Fibroblast of lung (primary cell): ENCODE measurements around the gene TMEM37. TPM values are rescaled to one million over a fixed set of nuclear protein-coding genes. Genes with fewer than 3 reads are reported as not detected.

Source experiments
- DNase-seq, 2 donors: peaks; one replicate each; pipeline versions ENCODE4 v3.0.0 to v3.0.0-alpha.2; 2010; ENCODE audit warnings: low read depth in 2 of 2
- H2AFZ ChIP-seq: 2 replicates; pipeline ENCODE4 v1.5.1; 2012; ENCODE audit warnings: low read length, control low read depth, inconsistent platforms
- H3K27ac ChIP-seq: 2 replicates; pipeline ENCODE4 v1.5.1; 2011; ENCODE audit warnings: low read length, control low read depth; ENCODE audit not compliant: insufficient read depth
- H3K27me3 ChIP-seq: 2 replicates; pipeline ENCODE4 v1.5.1; 2011; ENCODE audit warnings: mild to moderate bottlenecking, low read length; ENCODE audit not compliant: control insufficient read depth, insufficient read depth
- H3K36me3 ChIP-seq: 2 replicates; pipeline ENCODE4 v1.5.1; 2011; ENCODE audit warnings: low read length; ENCODE audit not compliant: control insufficient read depth, insufficient read depth
- H3K4me1 ChIP-seq: 2 replicates; pipeline ENCODE4 v1.5.1; 2011; ENCODE audit warnings: low read length; ENCODE audit not compliant: control insufficient read depth, insufficient read depth; ENCODE audit errors: extremely low read depth
- H3K4me2 ChIP-seq: 2 replicates; pipeline ENCODE4 v1.5.1; 2011; ENCODE audit warnings: low read length, control low read depth; ENCODE audit not compliant: insufficient read depth; ENCODE audit errors: extremely low read depth
- H3K4me3 ChIP-seq, 4 experiments: fragments of 200-600 bp in 1 of 4; sonication (generic) in 1 of 4; replicated peaks in 1 of 4; 2 replicates each; pipeline ENCODE4 v1.5.1; 2011 to 2016; ENCODE audit warnings: low read length in 4 of 4, low read depth in 3 of 4, mild to moderate bottlenecking in 3 of 4, control low read depth in 2 of 4, inconsistent platforms in 1 of 4, mixed read lengths in 1 of 4; ENCODE audit not compliant: insufficient read depth in 1 of 4; ENCODE audit errors: control extremely low read depth in 1 of 4
- H3K79me2 ChIP-seq: 2 replicates; pipeline ENCODE4 v1.5.1; 2012; ENCODE audit warnings: mild to moderate bottlenecking, low read length, inconsistent platforms; ENCODE audit not compliant: control insufficient read depth, insufficient read depth
- H3K9ac ChIP-seq: 2 replicates; pipeline ENCODE4 v1.5.1; 2011; ENCODE audit warnings: mild to moderate bottlenecking, low read length, control low read depth; ENCODE audit not compliant: insufficient read depth
- H3K9me3 ChIP-seq: 2 replicates; pipeline ENCODE4 v1.5.1; 2012; ENCODE audit warnings: low read depth, low read length; ENCODE audit not compliant: control insufficient read depth, insufficient read depth
- H4K20me1 ChIP-seq: 2 replicates; pipeline ENCODE4 v1.5.1; 2011; ENCODE audit warnings: low read length; ENCODE audit not compliant: control insufficient read depth, insufficient read depth; ENCODE audit errors: extremely low read depth
- CTCF ChIP-seq, 2 donors: IDR thresholded peaks in 1 of 2; conservative IDR thresholded peaks in 1 of 2; 1 replicate in 1 of 2; 2 replicates in 1 of 2; pipeline ENCODE4 v1.5.1; 2011 to 2012; ENCODE audit warnings: low read length in 2 of 2, control low read depth in 1 of 2, inconsistent platforms in 1 of 2, low read depth in 1 of 2, mild to moderate bottlenecking in 1 of 2
- EZH2 ChIP-seq: IDR thresholded peaks from 2 replicates; pipeline ENCODE4 v1.5.1; 2012; ENCODE audit warnings: low read length, control low read depth, mild to moderate bottlenecking; ENCODE audit errors: missing control alignments
- polyA plus RNA-seq, 2 donors: library from polyadenylated mRNA; depleted of rRNA in 1 of 2; stranded (reverse) in 1 of 2; unstranded in 1 of 2; fragments of >200 nt; gene quantifications; 2 replicates each; pipeline ENCODE4 v1.2.1, GENCODE V29; 2011 to 2012; ENCODE audit warnings: missing spikeins in 1 of 2
- total RNA-seq: library from RNA; depleted of rRNA; stranded (reverse); fragments of >200 nt; gene quantifications from 2 replicates; pipeline ENCODE4 v1.2.1, GENCODE V29; 2014

The TMEM37 gene
- total and polyA plus RNA-seq, 2 donors (not counting 1 experiment from before 2014, with no cell fraction given), result 0.50 to 0.99 TPM

DNA sequence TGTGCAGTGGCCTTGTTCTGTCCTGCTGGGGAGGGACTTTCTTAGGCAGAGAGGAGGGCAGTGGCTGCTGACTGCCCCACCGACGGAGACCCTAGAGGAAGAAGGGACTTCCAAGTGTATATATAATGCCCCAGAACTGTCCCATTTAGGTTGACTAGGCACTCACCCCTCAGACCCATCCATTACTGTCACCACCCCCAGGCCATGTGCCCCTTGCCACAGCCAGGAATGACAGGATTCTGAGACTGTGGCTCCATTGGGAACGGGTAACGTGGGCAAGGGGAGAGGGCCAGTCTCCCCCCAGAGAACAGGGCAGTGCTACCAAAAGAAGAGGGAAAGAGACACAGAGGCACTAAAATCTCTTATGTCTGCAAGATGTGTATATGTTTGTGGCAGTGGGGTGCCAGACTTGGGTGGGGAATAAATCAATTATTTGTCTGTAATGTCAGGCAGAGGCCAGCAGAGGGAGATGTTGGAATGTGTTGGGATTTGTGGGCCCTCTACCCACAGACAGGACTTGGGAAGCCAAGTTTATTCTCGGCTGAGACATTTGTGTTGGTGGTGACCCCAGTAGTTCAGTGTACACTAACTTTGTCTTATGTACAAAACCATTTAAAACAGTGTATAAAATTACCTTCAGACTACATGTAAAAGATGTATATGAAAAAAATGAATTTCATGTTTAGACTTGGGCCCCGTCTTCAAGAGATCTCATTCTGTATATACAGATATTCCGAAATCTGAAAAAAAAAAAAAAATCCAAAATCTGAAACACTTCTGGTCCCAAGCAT, 24.0 kb upstream of the TMEM37 start:
- Histone ChIP-seq H3K4me3 (no peak overlapping the region), H3K4me1 (no peaks in the 10 kb centered on the region), H3K27ac (no peak overlapping the region), H2AFZ (no peak overlapping the region), H3K9ac (no peak overlapping the region), H3K9me3 (no peaks in the 10 kb centered on the region), H3K79me2 (no peaks in the 10 kb centered on the region), H4K20me1 (no peaks in the 10 kb centered on the region), H3K4me2 (no peak overlapping the region), H3K36me3 (no peaks in the 10 kb centered on the region), H3K27me3 (no peaks in the 10 kb centered on the region)
- peak; percentile 42 to 72 for DNase-seq
- TF ChIP-seq CTCF (conservative IDR thresholded peaks at IDR 0.05 in 1 of 2, IDR thresholded peaks at IDR 0.05 in 1 of 2; ENCODE audit: low read depth in 1 of 2, low read length in 2 of 2), result peak; percentile 82 to 84
- no peak for TF ChIP-seq EZH2

DNA sequence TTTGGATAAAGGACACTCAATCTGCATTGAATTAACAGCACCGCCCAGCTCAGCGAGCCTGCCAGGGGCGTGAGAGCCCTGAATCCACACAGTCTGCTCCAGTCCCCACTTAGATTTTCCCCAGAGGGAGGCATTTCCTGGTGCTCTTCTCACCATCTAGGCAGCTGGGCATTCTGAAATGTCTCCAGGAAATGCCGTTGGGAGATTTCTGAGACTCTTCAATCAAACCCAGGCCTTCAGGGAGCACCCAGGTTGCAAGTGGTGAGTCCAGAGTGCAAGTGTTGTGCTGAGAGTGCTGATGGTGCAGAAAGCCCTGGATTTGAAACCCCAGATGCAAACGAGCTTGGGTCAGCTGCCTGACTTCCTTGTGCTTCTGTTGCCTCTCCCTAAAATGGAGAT, 23.4 kb upstream of the TMEM37 start:
- Histone ChIP-seq H3K27me3 (no peaks in the 10 kb centered on the region), H3K9ac (no peak overlapping the region), H3K4me3 (no peak overlapping the region), H3K9me3 (no peaks in the 10 kb centered on the region), H3K4me1 (no peaks in the 10 kb centered on the region), H3K79me2 (no peaks in the 10 kb centered on the region), H4K20me1 (no peaks in the 10 kb centered on the region), H2AFZ (no peak overlapping the region), H3K36me3 (no peaks in the 10 kb centered on the region), H3K4me2 (no peak overlapping the region), H3K27ac (no peak overlapping the region)
- DNase-seq, result no peak
- TF ChIP-seq CTCF (conservative IDR thresholded peaks at IDR 0.05 in 1 of 2, IDR thresholded peaks at IDR 0.05 in 1 of 2; ENCODE audit: low read depth in 1 of 2, low read length in 2 of 2), result no peak
- TF ChIP-seq EZH2, result no peak

- H3K4me2 ChIP-seq, result no peak overlapping the region
- H3K27ac ChIP-seq, result no peak overlapping the region
- H3K9ac ChIP-seq, result no peak overlapping the region
- H3K27me3 ChIP-seq, result no peaks in the 10 kb centered on the region
- no peaks in the 10 kb centered on the region for H3K4me1 ChIP-seq
- H3K36me3 ChIP-seq, result no peaks in the 10 kb centered on the region
- H2AFZ ChIP-seq, result no peak overlapping the region
- H3K4me3 ChIP-seq, result no peak overlapping the region
- no peaks in the 10 kb centered on the region for H3K9me3 ChIP-seq
- TF ChIP-seq EZH2 (no peak), CTCF (conservative IDR thresholded peaks at IDR 0.05 in 1 of 2, IDR thresholded peaks at IDR 0.05 in 1 of 2; ENCODE audit: low read depth in 1 of 2, low read length in 2 of 2) (no peak)
- H3K79me2 ChIP-seq, result no peaks in the 10 kb centered on the region
- H4K20me1 ChIP-seq, result no peaks in the 10 kb centered on the region
- DNase-seq, result no peak
Observed at GRCh38 chr2:119409506-119409905, 22.1 kb upstream of the TMEM37 start.
